GM12878 (cell line): Measurements from ENCODE around the gene RIN1. TPM values are rescaled to one million over a fixed set of nuclear protein-coding genes. Genes with fewer than 3 reads are reported as not detected.
"Not testable (repeated sequence)": the region's sequence is repeated elsewhere in the genome, so short reads cannot be mapped to it uniquely, and the experiment has no call there.

ENCODE experiments used
- ATAC-seq: fragments of 200-7000 bp; cut with Tn5 transposase; 3 replicates; pipeline ENCODE4 v1.9.1; 2020; ENCODE audit warnings: mild to moderate bottlenecking, moderate library complexity
- BruUV-seq: library from RNA; stranded (reverse); fragments of 400-500 nt; replicated peaks from 2 replicates; lab custom pipeline; 2021; lab: Mats Ljungman, UMichigan
- CTCF ChIA-PET: fragments of 300-600 bp; sonication (Branson Sonifier 250); formaldehyde crosslinking; extraction: SDS; loops from one replicate; lab custom pipeline; 2021; ENCODE audit warnings: inconsistent platforms; lab: Yijun Ruan, JAX
- POLR2A ChIA-PET: fragments of 350-600 bp; formaldehyde crosslinking; extraction: SDS; loops from one replicate; lab custom pipeline; 2021; ENCODE audit warnings: inconsistent platforms; lab: Charles Lee
- RAD21 ChIA-PET: fragments of 300-600 bp; sonication (Branson Sonifier 250); formaldehyde crosslinking; loops from one replicate; lab custom pipeline; 2023; ENCODE audit warnings: antibody characterized with exemption; ENCODE audit not compliant: unreplicated experiment; lab: Charles Lee
- SMC1A ChIA-PET: fragments of 300-600 bp; sonication (Branson Sonifier 250); formaldehyde crosslinking; loops from one replicate; lab custom pipeline; 2023; ENCODE audit not compliant: unreplicated experiment, uncharacterized antibody; lab: Charles Lee
- DNase-seq: peaks from one replicate; pipeline ENCODE4 v3.0.0-alpha.2; 2011; ENCODE audit warnings: low read depth, low spot score
- FAIRE-seq: peaks from 3 replicates; lab custom pipeline; 2011; peaks lifted over from hg19 to GRCh38; lab: Jason Lieb, UNC
- H2AFZ ChIP-seq: 2 replicates; pipeline ENCODE4 v1.6.0; 2011; ENCODE audit warnings: low read depth, low read length, control low read depth; ENCODE audit not compliant: control insufficient read depth
- H3K27ac ChIP-seq: 2 replicates; pipeline ENCODE4 v1.5.1; 2011; ENCODE audit warnings: control low read depth; ENCODE audit not compliant: control insufficient read depth, insufficient read depth
- H3K27me3 ChIP-seq, 2 experiments: replicated peaks in 1 of 2; 2 replicates each; pipeline versions ENCODE4 v1.6.0 to v1.6.1; 2011; ENCODE audit warnings: low read length in 1 of 2; ENCODE audit not compliant: control insufficient read depth in 2 of 2, insufficient read depth in 2 of 2
- H3K36me3 ChIP-seq, 2 experiments: 2 replicates each; pipeline ENCODE4 v1.5.1; 2011; ENCODE audit warnings: low read length in 1 of 2; ENCODE audit not compliant: control insufficient read depth in 2 of 2, insufficient read depth in 2 of 2
- H3K4me1 ChIP-seq: 2 replicates; pipeline ENCODE4 v1.6.1; 2011; ENCODE audit warnings: mild to moderate bottlenecking, low read length, moderate library complexity, mixed read lengths; ENCODE audit not compliant: control insufficient read depth, insufficient read depth
- H3K4me2 ChIP-seq: 2 replicates; pipeline ENCODE4 v1.6.0; 2011; ENCODE audit warnings: control low read depth; ENCODE audit not compliant: control insufficient read depth, insufficient read depth
- H3K4me3 ChIP-seq: fragments of 200-600 bp; sonication (generic); 2 replicates; pipeline ENCODE4 v1.5.1; 2016
- H3K79me2 ChIP-seq: 2 replicates; pipeline ENCODE4 v1.6.0; 2011; ENCODE audit warnings: low read length; ENCODE audit not compliant: control insufficient read depth, insufficient read depth
- H3K9ac ChIP-seq: 2 replicates; pipeline ENCODE4 v1.8.0; 2011; ENCODE audit warnings: low read length, control low read depth, mixed read lengths; ENCODE audit not compliant: control insufficient read depth, insufficient read depth
- H3K9me3 ChIP-seq: replicated peaks from 3 replicates; pipeline ENCODE4 v1.5.1; 2011; ENCODE audit warnings: mild to moderate bottlenecking, low read length; ENCODE audit not compliant: control insufficient read depth, insufficient read depth
- H4K20me1 ChIP-seq: 2 replicates; pipeline ENCODE4 v1.6.0; 2011; ENCODE audit not compliant: control insufficient read depth, insufficient read depth
- NR2F1 ChIP-seq: fragments of 450-650 bp; conservative IDR thresholded peaks from 2 replicates; pipeline ENCODE4 v1.6.1; 2017; ENCODE audit warnings: mild to moderate bottlenecking
- POLR2AphosphoS2 ChIP-seq: IDR thresholded peaks from 2 replicates; pipeline ENCODE4 v1.6.1; 2011; ENCODE audit warnings: low read depth, mild to moderate bottlenecking, low read length, improper control_type of control experiment, moderate library complexity
- SIN3A ChIP-seq: IDR thresholded peaks from 2 replicates; pipeline ENCODE4 v1.6.1; 2012; ENCODE audit warnings: low read depth, low read length, improper control_type of control experiment
- whole genome bisulfite sequencing: methylation state at CpG from one replicate; pipeline ENCODE4 v1.1.6; 2016; ENCODE audit warnings: low lambda C conversion rate; ENCODE audit not compliant: insufficient replicate concordance, insufficient coverage; ENCODE audit errors: missing lambda C conversion rate; 5-methylcytosine and 5-hydroxymethylcytosine counted together
- in situ Hi-C: fragments of 300-500 bp; cut with MboI; formaldehyde crosslinking; loops from 9 replicates; pipeline ENCODE4 v1.14.3; 2018; ENCODE audit warnings: mixed read lengths
- intact Hi-C: fragments of 100-400 bp; cut with micrococcal nuclease; formaldehyde crosslinking; loops from one replicate; pipeline ENCODE4 v1.14.2; 2022; ENCODE audit not compliant: unreplicated experiment
- polyA plus RNA-seq, 11 experiments: library from polyadenylated mRNA; depleted of rRNA in 4 of 11; unstranded in 6 of 11; stranded (reverse) in 5 of 11; fragments of >200 nt; fragmentation: Nextera tagmentation in 4 of 11; fragmentation: Illumina TruSeq in 1 of 11; extraction: Ambion mirVana in 4 of 11; extraction: Trizol in 1 of 11; gene quantifications; 1 replicate in 1 of 11; 2 replicates in 10 of 11; pipeline versions ENCODE4 v1.2.1 to v1.2.3, GENCODE V29; 2011 to 2016; ENCODE audit warnings: inconsistent platforms in 2 of 11, missing spikeins in 2 of 11, low read depth in 1 of 11
- total RNA-seq, 4 experiments: library from RNA; depleted of rRNA in 3 of 4; stranded (reverse); fragments of >200 nt in 3 of 4; fragmentation: Illumina TruSeq in 1 of 4; extraction: Trizol in 1 of 4; gene quantifications; 2 replicates each; pipeline versions ENCODE4 v1.2.1 to v1.2.3, GENCODE V29; 2013 to 2021

RIN1 gene
- total and polyA plus RNA-seq, 10 of the 15 experiments (the other 5 are each of a cell fraction or from before 2014, with no cell fraction given), result 0.04 to 0.69 (median 0.22) TPM; not detected in 1

DNA sequence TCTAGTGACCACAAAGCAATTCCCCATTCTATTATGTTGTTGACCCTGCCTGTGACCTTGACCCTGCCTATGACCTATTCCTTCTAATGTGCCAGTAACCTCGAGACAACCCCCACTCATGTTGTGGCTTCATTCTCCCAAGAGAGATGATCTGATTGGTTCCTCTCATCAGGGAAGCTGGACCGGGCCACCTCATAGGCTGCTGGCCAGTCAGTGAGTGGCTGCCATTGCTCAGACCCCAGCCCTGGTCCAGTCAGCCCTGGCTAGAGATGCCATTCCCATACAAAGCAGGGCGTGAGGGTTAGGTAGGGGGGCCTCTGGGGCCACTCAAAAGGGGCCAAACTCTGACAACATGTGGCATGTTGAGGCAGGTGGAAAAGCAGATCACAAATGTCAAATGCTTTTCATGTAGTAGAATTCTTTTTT lies 23.4 kb upstream of the RIN1 start:
- no peak for FAIRE-seq

DNA sequence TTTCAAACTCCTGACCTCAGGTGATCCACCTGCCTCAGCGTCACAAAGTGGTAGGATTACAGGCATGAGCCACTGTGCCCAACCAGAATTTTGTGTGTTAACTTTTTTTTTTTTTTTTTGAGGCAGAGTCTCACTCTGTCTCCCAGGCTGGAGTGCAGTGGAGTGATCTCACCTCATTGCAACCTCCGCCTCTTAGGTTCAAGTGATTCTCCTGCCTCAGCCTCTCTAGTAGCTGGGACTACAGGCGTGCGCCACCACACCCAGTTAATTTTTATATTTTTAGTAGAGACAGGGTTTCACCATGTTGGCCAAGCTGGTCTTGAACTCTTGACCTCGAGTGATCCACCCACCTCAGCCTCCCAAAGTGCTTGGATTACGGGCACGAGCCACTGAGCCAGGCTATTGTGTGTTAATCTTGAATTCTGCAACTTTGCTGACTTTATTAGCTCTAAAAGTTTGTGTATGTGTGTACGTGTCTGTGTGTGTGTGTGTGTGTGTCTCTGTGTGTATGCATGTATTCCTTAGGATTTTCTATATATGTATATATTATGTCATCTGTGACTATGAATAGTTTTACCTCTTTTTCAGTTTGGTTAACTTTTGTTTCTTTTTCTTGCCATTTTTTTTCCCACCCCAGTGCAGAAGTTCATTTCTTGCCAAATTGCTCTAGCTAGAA lies 14.5 kb upstream of the RIN1 start:
- H3K4me2 ChIP-seq, H3K27ac ChIP-seq, H3K9ac ChIP-seq, FAIRE-seq, ATAC-seq, H3K79me2 ChIP-seq, H4K20me1 ChIP-seq, RAD21 ChIA-PET, BruUV-seq, H3K27me3 ChIP-seq, H3K36me3 ChIP-seq, H3K4me3 ChIP-seq, in situ Hi-C loops, DNase-seq, H3K4me1 ChIP-seq, H2AFZ ChIP-seq, H3K9me3 ChIP-seq, intact Hi-C loops: not testable (repeated sequence)
- 79% methylated on average over 8 of the region's 8 CpGs for WGBS
- ChIA-PET POLR2A (interaction anchor here (0.6 kb wide), 1 partner anchor 260 kb away, joined by 4 read pairs; no protein-coding TSS in a partner anchor), CTCF (interaction anchor here (0.6 to 2.4 kb wide), 5 partner anchors 13 to 50 kb away, joined by 4 to 13 read pairs (median 7); no protein-coding TSS in a partner anchor), SMC1A (interaction anchor here (1.4 kb wide), 1 partner anchor 39 kb away, joined by 3 read pairs; no protein-coding TSS in a partner anchor)

More for the DNA sequence above, 23.4 kb upstream of the RIN1 start:
- Histone ChIP-seq H3K9me3 (no peaks in the 10 kb centered on the region), H4K20me1 (no peaks in the 10 kb centered on the region), H2AFZ (no peak overlapping the region), H3K27ac (no peak overlapping the region), H3K4me2 (no peak overlapping the region), H3K4me3 (no peak overlapping the region)
- 19% methylated on average over 3 of the region's 3 CpGs for WGBS
- BruUV-seq, result no TSS peak
- intact Hi-C loops, result no loop called here
- in situ Hi-C loops, result no loop called here
- ATAC-seq, result peak; percentile 41; the same call in 2 of the 3 replicates
- CTCF ChIA-PET, result interaction anchor here (3.0 kb wide), 1 partner anchor 26 kb away, joined by 12 read pairs; no protein-coding TSS in a partner anchor
- 0 out of 2 replicates have a peak, but pooled peaks have one; percentile 31 for TF ChIP-seq POLR2AphosphoS2
- TF ChIP-seq NR2F1, result peak; percentile 30; the same call in 1 of the 2 replicates
- no peak for TF ChIP-seq SIN3A
- TF ChIP-seq, all 136 proteins: peak for 2
- no peaks in the 10 kb centered on the region for H3K79me2 ChIP-seq
- no peaks in the 10 kb centered on the region for H3K4me1 ChIP-seq
- 0 out of 4 replicates have a peak, but pooled peaks cover 0 to 2% of the 10 kb centered on the region in 2 experiments for H3K36me3 ChIP-seq
- RAD21 ChIA-PET, result interaction anchor here (0.7 kb wide), 1 partner anchor 47 kb away, joined by 6 read pairs; no protein-coding TSS in a partner anchor
- DNase-seq, result no peak
- SMC1A ChIA-PET, result no interaction called here
- H3K27me3 ChIP-seq, result no peaks in the 10 kb centered on the region
- POLR2A ChIA-PET, result no interaction called here
- no peak overlapping the region for H3K9ac ChIP-seq
